Smooth muscle cell (in vitro differentiated cells): ENCODE measurements around the gene TCF20. TPM values are rescaled to one million over a fixed set of nuclear protein-coding genes. Genes with fewer than 3 reads are reported as not detected.

ENCODE experiments used
- DNase-seq: peaks from one replicate; lab custom pipeline; 2025; ENCODE audit not compliant: unreplicated experiment; lab: John Stamatoyannopoulos, UW
- H2AFZ ChIP-seq: fragments of 200-600 bp; sonication (generic); 2 replicates; pipeline ENCODE4 v1.6.0; 2016; ENCODE audit warnings: antibody characterized with exemption, low read depth, mild to moderate bottlenecking
- H3F3A ChIP-seq: fragments of 200-600 bp; sonication (generic); 2 replicates; pipeline ENCODE4 v1.6.0; 2017; ENCODE audit warnings: antibody characterized with exemption, low read depth
- H3K27ac ChIP-seq: fragments of 200-600 bp; sonication (generic); 2 replicates; pipeline ENCODE4 v1.5.1; 2016; ENCODE audit warnings: low read depth, mild to moderate bottlenecking
- H3K27me3 ChIP-seq: fragments of 200-600 bp; sonication (generic); 2 replicates; pipeline ENCODE4 v1.6.1; 2016; ENCODE audit warnings: low read depth, mild to moderate bottlenecking
- H3K36me3 ChIP-seq: fragments of 200-600 bp; sonication (generic); 2 replicates; pipeline ENCODE4 v1.5.1; 2016; ENCODE audit warnings: low read depth
- H3K4me1 ChIP-seq: fragments of 200-600 bp; sonication (generic); 2 replicates; pipeline ENCODE4 v1.5.1; 2016; ENCODE audit warnings: low read depth
- H3K4me2 ChIP-seq: fragments of 200-600 bp; sonication (generic); 2 replicates; pipeline ENCODE4 v1.6.0; 2016; ENCODE audit warnings: mild to moderate bottlenecking
- H3K4me3 ChIP-seq: fragments of 200-600 bp; sonication (generic); 2 replicates; pipeline ENCODE4 v1.5.1; 2016; ENCODE audit warnings: mild to moderate bottlenecking
- H3K79me2 ChIP-seq: fragments of 200-600 bp; sonication (generic); 2 replicates; pipeline ENCODE4 v1.6.0; 2016; ENCODE audit warnings: low read depth, mild to moderate bottlenecking
- H3K9ac ChIP-seq: fragments of 200-600 bp; sonication (generic); 2 replicates; pipeline ENCODE4 v1.6.0; 2016; ENCODE audit warnings: low read depth
- H3K9me3 ChIP-seq: fragments of 200-600 bp; sonication (generic); replicated peaks from 2 replicates; pipeline ENCODE4 v1.5.1; 2016; ENCODE audit warnings: low read depth
- H4K20me1 ChIP-seq: fragments of 200-600 bp; sonication (generic); 2 replicates; pipeline ENCODE4 v1.6.0; 2016; ENCODE audit warnings: low read depth
- CTCF ChIP-seq: fragments of 200-600 bp; sonication (generic); IDR thresholded peaks from 2 replicates; pipeline ENCODE4 v1.5.1; 2017; ENCODE audit warnings: borderline replicate concordance, mild to moderate bottlenecking, antibody characterized with exemption; ENCODE audit not compliant: insufficient read depth, poor library complexity, severe bottlenecking
- WGBS: methylation state at CpG from one replicate; pipeline ENCODE4 v1.1.7; 2016; ENCODE audit warnings: low lambda C conversion rate; 5-methylcytosine and 5-hydroxymethylcytosine counted together
- polyA plus RNA-seq: library from polyadenylated mRNA; unstranded; fragments of >200 nt; fragmentation: Nextera tagmentation; extraction: Ambion mirVana; gene quantifications from 2 replicates; pipeline ENCODE4 v1.2.1, GENCODE V29; 2016
- total RNA-seq: library from RNA; depleted of rRNA; stranded (reverse); fragments of >200 nt; gene quantifications from 2 replicates; pipeline ENCODE4 v1.2.3, GENCODE V29; 2014

TCF20 gene
- total RNA-seq (23.3 and 26.8 TPM in 2 replicates), polyA plus RNA-seq (3.4 and 3.7 TPM in 2 replicates)

- peaks cover 42% of the 10 kb centered on the region for H3K79me2 ChIP-seq
These were observed at the start of gene TCF20 for GRCh38 chr22:42270510-42271190. TCF20 (minus strand) TSS chr22:42270653; CDS start chr22:42215305, 55,348 bp downstream.

GRCh38 chr22:42319386-42319785 is 48.9 kb upstream of the TCF20 start:
- Histone ChIP-seq H4K20me1 (peaks cover 11% of the 10 kb centered on the region), H3K79me2 (no peaks in the 10 kb centered on the region), H3K9ac (no peak overlapping the region), H3K4me1 (peaks cover 15% of the 10 kb centered on the region), H3K4me3 (no peak overlapping the region), H3K36me3 (no peaks in the 10 kb centered on the region), H2AFZ (no peak overlapping the region), H3K9me3 (no peaks in the 10 kb centered on the region), H3K27ac (no peak overlapping the region), H3K27me3 (no peaks in the 10 kb centered on the region), H3K4me2 (no peak overlapping the region), H3F3A (no peaks in the 10 kb centered on the region)
- no peak for TF ChIP-seq CTCF
- WGBS: 88% methylated on average over 6 of the region's 6 CpGs
- DNase-seq: no peak

More at GRCh38 chr22:42270510-42271190, at the start of gene TCF20:
- peaks cover 45% of the 10 kb centered on the region for H4K20me1 ChIP-seq
- DNase-seq: peak; percentile 32
- H3K9ac ChIP-seq: peak within 1 kb of the TSS; percentile 76
- peak within 1 kb of the TSS; percentile 30 for H3K27ac ChIP-seq
- peak within 1 kb of the TSS; percentile 95 for H3K4me2 ChIP-seq
- peak within 1 kb of the TSS; percentile 82 for H2AFZ ChIP-seq
- H3K27me3 ChIP-seq: no peaks in the 10 kb centered on the region
- H3F3A ChIP-seq: peaks cover 4% of the 10 kb centered on the region
- TF ChIP-seq CTCF: no peak
- H3K4me3 ChIP-seq: peak within 1 kb of the TSS; percentile 89
- peaks cover 20% of the 10 kb centered on the region for H3K4me1 ChIP-seq
- 18% methylated on average over 54 of the region's 91 CpGs for WGBS
- no peaks in the 10 kb centered on the region for H3K9me3 ChIP-seq
- no peaks in the 10 kb centered on the region for H3K36me3 ChIP-seq

GRCh38 chr22:42318967-42319366 is 48.5 kb upstream of the TCF20 start:
- Histone ChIP-seq H3K4me3 (no peak overlapping the region), H3K36me3 (no peaks in the 10 kb centered on the region), H2AFZ (no peak overlapping the region), H3K9me3 (no peaks in the 10 kb centered on the region), H3K4me1 (peaks cover 19% of the 10 kb centered on the region), H3K27me3 (no peaks in the 10 kb centered on the region), H3K27ac (no peak overlapping the region), H3K4me2 (no peak overlapping the region), H3F3A (no peaks in the 10 kb centered on the region), H4K20me1 (peaks cover 15% of the 10 kb centered on the region), H3K9ac (no peak overlapping the region), H3K79me2 (no peaks in the 10 kb centered on the region)
- WGBS: 88% methylated on average over 3 of the region's 3 CpGs
- TF ChIP-seq CTCF: no peak
- DNase-seq: no peak
